Stimulated activated CD8-positive, alpha-beta memory T cell treated with anti-CD3 and anti-CD28 coated beads, Interleukin-15, amount 100 ng/mL, for 1 hour (primary cell): ENCODE data around the gene CTXND1.

Experiments
- DNase-seq: peaks from one replicate; pipeline ENCODE4 v3.0.0-alpha.2; 2020; ENCODE audit warnings: low read depth

Gene CTXND1

DNA sequence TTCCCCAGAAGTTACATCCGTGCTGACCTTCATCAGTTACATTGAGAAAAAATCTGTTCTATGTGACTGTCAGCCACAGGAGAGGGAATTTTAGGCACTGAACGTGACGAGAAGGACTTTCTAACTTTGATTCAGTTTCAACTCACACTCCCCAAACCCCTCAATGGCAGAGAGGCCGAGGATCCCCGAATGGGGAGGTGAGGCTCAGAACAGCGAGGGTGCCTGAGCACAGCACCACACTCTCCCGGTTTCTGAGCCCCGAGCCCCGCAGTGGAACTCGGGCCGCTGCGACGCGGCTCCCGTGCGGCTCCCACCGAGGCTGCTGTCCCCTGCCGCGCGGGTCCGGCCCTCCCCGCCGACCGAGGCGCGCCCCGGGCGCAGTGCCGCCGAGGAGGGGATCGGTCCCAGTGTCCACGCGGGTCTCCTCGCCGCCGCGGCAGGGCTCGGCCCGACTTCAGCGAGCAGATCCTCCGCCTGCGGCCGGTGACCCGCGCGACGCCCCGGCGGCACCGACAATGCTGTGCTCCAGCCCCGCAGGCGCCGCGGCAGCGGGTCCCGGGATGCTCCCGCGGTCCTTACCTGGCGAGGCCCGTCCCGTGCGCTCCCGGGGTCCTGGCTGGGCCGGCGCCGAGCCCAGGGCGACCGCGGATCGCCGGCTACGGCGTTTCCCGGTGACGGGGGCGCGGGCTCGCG lies 439 bp downstream of the CTXND1 start:
- no peak for DNase-seq

DNA sequence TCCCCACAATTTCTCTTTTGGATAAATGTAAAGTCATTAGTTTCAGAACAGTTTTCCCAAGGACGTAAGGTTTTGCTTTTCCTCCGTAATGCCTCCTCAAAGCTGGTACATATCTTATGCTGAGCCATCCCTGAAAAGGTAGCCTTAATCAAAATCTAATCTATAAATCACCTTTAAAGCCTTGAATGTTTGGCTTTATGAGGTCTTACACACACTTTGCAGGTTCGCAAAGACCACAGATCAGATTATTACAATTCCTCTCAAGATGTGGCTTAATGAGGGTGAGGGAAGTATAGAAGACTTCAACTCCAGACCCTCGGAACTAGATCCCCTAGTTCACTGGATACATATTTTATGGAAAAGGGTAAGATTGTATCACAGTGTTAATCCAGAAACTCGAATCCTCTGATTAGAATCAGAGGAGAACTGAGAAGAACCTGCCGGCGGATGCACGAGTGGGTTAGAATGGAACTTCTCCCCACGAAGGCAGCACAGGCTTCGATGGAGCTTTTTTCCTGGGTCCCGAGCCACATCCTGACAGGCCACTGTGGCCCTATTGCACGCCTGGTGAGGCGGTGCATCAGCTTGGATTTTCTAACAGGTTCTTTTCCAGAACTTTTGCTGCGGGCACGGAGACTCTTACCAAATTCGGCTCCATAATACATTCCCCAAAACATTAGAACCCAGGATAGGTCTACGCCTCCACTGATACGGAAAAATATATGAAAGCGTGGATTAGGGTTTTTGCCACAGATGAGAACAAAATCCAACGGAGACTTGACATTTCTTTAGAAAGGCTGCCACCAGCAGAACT lies 1.2 kb downstream of the CTXND1 start:
- DNase-seq = no peak

DNA sequence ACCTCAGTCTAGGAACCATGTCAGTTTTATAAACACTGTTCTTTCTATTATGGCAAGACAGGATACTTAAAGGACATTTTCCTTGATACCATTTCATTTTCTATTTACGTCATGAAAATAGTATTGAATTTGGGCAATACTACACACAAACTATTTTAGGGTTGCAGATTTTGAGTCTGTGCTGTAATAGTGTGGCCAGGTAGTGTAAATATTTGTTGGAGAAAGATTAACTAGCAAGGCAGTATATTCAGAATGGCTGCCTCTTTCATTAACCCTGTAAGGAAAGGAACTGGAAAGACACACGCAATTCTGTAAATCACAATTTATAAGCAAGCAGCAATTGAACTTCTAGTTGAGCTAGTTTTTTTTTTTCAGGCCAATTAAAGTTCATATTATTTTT lies 2.0 kb downstream of the CTXND1 start:
- DNase-seq = no peak

DNA sequence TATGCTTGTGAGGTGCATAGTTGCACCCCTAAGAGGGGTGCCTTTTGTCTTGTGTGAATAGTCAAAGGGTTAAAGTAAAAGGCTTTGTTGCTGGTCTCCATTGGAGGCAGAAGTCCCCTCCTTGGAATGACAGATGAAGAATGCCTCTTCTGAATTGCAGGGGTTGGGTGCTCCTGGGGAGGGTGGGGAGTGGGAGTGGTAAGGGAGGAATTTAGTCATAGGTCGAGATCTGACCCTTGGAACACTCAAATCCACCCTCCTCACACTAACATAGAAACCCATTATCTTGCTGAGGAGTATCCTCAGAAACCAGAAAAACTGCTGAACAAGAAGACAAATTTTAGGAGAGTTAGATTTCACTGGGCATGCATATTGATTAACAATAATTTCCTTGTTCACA lies 4.7 kb downstream of the CTXND1 start:
- no peak for DNase-seq

DNA sequence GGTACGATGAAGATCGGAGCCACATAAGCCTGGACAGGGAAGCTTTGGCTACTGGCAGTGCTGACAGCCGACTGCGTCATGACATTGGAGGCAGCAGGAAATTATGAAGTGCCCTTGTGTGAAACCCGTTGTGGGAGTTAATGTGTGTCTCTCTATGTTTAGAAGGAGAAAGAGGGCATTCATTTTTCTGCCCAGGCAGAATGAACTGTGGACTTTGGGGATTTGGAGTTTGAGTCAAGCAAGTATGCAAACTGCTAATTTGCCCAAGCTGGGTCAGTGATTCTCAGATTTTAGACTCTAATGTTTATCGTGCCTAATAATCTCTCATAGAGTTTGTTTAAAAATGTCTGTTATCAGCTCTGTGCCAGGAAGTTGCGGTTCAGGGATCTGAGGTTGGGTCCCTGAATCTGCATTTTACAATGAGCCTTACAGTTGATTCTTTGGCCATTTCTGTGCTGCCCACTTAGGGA lies 5.6 kb downstream of the CTXND1 start:
- no peak for DNase-seq

DNA sequence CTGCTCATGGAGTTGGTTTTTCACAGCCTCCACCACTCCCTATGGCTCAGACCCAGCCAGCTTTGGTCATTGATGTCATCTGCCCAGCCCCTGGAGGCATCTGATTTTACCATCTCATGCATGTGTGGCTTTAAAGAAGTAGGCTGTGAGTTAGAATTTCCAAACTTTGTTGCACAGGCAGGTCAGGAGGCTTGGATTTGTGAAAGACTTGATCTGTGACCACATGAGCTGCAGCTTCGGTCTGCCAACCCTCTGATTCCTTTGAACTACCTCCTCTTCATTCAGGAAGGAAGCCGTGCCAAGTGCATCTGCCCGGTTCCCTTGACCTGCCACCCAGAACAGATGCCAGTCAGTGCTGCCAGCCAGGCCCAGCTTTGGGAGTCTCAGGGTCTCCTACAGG lies 9.2 kb downstream of the CTXND1 start:
- DNase-seq = no peak

DNA sequence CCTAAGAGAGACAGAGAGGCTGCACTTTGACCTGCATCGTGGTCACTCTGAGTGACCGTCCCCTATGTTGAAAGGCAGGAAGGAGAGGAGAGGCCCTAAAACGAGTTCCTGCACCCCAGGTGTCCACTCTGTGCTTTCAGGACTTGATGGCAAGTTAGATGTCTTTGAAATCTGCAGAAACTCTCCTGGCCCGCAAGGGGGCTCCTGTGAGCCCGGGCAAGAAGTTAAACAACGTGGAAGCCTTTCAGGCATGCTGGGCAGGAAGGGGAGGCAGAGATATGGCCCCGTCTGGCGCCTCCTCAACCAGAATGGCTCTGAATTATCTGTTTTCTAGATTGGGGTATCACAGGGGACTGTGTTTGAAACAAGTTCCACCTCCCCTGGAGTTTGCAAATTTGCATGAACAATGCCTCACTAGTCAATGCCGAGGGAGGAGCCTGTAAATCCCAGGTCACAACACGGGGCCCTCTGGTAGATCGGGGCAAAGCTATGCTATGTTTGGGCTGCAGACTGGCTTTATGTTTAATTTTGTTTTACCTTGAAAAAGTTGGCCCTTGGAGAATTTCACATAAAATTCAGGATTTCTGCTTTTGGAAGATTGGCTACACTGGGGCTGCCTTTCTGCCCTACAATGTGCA lies 9.8 kb downstream of the CTXND1 start:
- DNase-seq = no peak

DNA sequence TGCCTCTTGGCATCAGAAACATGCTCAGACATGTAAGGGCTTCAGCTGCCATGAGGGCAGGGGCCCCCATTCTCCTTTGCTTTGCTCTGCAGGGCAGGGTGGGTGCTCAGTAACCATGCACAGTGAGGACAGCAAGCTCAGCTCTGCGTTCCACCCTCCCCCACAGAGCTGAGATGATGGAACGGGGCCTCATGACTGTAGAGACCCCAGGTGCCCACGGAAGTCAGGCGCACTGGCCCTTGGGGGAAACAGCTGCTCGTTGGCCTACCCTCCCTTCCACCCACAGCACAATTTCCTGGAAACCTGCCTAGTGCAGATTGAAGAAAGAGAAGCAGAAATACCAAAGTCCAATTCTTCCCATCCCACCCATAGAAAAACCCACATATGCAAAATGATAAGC lies 10.5 kb downstream of the CTXND1 start:
- DNase-seq = no peak

DNA sequence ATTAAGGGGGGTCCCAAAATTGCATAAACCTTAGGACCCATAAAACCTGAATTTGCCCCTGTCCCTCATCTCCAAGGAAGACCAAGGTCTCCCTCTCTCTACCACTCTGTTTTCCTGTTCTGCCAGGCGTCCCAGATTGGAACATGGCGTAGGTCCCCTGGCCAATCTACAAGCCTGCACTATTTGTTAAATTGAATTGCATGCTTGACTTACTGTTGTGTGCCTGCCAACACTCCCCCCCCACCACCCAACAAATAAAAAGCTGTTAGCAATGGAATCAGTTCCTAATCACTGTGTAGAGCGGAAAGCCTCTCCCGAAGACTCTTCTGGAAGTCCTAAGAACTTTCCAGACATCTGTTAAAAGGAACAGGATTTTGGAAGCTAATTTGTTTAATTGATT lies 11.7 kb downstream of the CTXND1 start:
- DNase-seq = no peak

DNA sequence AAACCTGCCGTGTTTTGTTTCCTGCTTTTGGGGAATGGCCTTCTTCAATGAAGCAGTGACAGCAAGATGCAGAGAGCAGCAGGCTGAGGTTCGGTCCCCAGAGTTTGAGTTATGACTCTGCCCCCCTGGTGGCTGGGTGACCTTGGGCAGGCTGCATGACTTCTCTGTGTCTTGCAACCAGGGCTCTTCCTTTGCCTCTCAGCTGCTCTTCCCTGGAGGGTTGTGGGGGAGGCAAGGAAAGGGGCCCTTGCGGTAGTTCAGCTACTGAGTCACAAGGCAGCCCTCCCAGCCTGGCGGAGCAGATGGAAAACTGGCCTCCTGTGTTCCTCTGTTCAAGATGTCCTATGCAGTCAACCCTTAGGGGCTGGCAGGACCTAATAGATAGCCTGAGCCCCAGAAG lies 17.1 kb downstream of the CTXND1 start:
- no peak for DNase-seq

DNA sequence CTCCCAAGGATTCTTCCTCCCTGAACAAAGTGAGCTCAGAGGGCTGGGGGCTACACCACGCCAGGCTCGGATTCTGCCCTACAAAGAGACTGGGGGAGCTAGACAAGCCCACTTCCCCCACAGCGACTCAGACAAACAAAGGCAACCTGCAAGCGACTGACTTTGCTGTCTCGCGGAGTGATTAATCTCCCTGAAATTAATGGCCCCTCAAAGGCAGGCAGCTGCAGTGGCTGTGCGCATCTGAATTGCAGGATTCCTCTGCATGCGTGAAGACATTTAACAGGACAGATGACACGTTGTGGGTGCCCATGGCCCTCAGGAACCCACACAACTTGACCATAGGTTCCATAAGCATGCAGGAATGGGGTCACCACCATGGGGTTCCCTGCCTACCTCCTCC lies 18.4 kb downstream of the CTXND1 start:
- DNase-seq = no peak

DNA sequence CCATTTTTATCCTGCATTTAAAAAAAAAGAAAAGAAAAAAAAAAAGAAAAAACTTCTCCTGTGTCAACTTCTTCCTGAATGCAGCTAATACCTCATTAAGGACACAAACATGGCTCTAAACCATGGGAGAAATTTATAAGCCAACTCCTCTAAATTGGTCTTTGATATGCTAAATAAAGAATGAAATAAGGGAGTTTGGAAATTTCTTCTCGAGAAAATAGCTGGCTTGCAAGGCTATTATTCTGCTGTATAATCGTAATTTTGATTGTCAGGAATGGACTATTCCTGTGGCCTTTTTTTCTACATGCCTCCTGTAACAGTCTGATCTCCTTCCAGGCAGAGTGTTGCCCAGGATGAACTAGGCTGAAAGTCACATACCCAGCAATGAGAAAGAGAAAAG lies 20.6 kb downstream of the CTXND1 start:
- DNase-seq = no peak

DNA sequence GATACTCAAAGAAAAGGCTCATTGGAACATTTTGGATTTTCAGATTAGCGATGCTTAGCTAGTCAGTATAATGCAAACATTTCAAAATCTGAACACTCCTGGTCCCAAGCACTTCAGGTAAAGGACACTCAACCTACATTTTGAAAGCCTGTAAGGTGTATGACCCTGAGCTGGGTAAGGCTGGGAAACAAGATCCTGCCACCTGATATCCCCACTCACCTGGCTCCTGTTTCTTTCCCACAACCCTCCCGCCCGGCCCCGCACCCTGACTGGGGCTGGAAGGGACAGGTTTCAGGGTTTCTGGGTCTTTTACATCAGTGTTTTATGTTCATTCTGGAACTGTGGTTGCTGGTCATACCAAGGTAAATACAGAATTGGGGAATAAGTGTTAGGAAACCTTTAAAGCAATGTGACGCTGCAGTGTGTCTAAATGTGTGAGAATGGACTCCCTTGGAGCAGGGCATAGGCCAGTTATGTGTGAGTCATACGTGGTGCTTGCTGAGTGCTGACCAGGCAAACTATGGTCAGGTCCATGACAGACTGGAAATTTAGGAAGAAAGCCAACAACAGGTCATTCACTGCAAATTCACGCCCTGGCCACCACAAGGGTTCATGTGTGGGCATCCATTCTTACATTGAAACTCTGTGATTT lies 22.9 kb downstream of the CTXND1 start:
- DNase-seq = no peak

DNA sequence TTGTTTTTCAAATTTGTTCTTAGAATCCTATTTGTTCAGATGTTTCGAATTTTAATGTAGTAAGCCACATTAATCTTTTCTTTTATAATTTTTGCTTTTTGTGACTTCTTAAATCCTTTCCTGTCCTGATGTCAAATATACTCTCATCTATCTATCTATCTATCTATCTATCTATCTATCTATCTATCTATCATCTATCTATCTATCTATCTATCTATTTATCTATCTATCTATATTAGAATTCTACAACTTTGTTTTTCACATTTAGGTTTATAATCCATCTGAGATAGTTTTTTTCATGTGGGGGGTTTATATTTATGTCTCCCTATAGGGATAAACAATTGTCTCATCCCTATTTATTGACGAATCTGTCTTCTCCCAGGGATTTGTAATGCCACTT lies 32.1 kb downstream of the CTXND1 start:
- DNase-seq = no peak

DNA sequence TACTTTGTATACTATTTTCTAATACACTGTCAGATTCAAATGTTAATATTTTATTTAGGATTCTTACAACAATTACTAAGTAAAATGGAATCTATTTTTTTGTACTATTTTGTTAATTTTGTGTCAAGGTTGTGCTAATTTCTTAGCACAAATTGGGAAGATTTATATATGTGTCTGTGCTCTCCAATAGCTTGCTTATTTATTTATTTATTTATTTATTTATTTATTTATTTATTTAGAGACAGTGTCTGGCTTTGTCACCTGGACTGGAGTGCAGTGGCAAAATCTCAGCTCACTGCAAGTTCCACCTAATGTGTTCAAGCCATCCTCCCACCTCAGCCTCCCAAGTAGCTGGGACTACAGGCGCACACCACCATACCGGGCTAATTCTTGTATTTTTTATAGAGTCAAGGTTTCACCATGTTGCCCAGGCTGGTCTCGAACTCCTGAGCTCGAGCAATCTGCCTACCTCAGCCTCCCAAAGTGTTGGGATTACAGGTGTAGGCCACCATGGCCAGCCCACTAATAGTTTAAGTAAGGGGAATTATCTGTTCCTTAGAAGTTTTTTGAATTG lies 34.6 kb downstream of the CTXND1 start:
- DNase-seq = no peak

DNA sequence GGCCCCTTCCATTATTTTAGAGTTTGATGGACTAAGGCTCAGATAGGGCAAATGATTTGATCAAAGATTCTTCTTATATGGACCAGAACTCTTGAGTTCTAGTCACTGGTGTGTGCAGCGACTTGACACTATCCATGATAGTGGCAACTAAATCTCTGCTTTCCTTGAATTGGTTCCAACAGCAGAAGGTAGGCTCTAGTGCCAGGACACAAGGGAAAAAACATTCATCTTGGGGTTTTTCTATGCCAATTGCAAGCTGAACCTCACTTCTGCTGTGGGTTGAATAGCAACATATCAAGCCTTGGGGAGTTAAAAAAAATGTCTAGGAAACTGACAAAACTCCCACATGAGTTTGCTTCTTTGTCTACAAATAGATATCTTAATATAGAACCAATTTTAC lies 35.1 kb downstream of the CTXND1 start:
- no peak for DNase-seq

DNA sequence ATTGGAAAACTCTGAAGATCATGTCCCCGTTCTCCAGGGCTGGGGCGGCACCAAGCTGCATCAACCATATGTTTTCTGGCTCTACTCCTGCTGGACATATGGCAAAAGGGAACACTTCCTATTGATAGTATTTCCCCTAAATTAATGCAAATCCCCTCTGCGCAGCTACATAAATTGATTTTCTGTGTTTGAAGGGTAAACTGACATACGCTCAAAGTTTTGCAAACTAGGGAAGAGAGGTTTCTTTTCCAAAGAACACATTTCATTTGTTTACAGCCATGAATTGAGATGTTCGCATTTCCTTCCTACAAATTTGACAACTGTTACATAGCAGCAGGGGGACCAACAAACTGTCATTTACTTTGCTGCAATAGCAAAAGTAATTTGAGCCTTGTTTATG lies 35.9 kb downstream of the CTXND1 start:
- no peak for DNase-seq

DNA sequence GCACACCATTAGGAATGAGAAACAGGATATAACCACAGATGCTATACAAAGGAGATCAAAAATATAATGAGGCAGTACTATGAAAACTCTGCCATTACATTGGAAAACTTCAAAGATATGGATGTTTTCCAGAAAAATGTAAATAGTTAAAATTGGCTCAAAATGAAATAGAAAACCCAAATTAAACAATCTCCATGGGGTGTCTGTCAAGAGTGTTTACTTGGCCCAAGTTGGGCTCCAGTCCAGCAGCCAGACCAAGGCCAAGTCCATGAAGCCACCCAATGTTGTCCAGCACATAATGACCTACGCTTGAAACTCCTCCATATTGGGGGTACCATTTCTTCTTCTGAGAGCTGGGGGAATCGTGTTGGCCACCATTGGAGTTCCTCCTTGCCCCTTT lies 37.1 kb downstream of the CTXND1 start:
- DNase-seq = no peak

DNA sequence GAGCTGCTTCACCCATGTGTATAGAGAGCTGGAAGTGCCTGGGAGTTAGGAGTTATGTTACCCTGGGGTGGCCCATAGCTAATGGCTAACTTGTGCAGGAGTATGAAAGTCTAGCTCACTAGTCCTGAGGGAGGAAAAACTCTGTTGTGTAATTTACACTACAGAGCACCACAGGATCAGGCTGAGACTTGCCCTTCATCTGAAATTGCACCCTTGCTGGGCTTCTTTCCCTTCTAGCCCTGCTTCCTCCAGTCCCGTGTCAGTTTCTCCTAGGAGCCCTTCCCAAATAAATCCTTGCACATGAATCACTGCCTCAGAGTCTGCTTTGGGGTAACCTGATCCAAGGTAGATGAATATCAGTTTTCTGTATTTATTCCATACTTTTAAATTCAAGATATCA lies 40.0 kb downstream of the CTXND1 start:
- DNase-seq = no peak

DNA sequence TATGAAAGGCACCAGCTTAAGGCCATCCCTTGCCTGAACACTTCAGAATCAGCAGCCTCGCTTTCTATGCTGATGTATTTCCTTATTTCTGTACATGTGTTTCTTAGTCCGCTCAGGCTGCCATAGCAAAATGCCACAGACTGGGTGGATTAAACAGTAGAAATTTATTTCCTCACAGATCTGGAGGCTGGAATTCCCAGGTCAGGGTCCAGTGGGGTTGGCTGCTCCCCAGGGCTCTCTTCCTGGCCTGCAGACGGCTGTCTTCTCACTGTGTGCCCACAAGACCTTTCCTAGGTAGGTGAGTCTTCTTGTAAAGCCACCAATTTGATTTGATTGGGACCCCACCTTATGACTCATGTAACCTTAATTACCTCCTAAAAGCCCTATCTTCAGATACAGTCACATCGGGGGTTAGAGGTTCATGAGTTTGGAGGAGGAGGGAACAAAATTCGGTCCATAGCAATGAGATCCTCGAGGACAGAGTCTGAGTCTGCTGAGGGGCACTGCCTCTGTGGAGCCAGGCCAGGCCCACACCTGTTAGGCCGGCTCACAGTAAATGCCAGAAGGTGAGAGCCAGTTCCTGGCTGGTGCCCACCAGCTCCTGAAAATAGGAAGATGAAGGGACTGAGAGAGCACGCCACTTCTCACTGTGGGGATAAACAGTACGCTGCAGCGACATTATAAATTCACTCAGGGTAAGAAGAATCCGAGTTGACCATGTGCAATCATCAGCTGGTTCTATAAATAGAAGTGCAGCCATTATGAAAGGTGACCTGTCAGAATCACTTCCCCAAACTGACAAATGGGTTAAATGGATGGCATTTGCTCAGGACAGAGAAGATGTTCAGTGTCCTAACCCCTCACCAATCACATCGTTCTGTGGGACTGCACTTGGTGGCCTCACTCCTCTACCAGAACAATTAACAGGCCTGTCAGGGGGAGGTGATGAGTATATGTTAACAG lies 41.1 kb downstream of the CTXND1 start:
- no peak for DNase-seq
